ENCODE measurements around the gene CRYBG3.

CRYBG3 gene

DNA sequence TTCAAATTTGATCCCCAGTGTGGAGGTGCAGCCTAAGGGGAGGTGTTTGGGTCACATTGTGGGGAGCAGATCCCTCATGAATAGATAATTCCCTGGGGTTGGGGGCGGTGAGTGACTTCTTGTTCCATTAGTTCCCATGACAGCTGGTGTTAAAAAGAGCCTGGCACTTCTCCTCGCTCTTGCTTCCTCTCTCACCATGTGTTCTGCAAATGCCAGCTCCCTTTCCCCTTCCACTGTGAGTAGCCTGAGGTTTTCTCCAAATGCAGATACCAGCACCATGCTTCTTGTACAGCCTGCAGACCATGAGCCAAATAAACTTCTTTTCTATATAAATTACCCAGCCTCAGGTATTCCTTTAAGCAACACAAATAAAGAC lies 127.3 kb downstream of the CRYBG3 start:
- no peak for DNase-seq

DNA sequence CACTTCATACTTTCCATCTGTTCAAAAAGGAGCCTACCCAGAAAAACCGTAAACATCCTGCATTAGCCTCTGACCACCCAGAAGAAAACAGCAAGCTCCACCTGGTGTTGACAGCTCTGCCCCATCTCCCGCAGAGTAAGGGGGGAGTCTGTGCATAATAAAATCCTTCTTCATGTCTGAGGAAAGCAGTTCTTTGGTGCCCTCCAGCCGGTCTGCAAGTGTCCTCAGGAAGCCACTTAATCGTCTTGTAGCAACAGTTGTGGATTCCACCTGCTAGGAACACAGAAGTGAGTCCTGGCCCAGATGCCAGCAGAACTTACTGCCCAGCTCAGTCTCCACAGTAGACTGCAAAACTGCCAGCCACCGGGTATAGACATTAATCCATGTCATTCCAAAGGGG lies 127.9 kb downstream of the CRYBG3 start:
- DNase-seq = no peak

DNA sequence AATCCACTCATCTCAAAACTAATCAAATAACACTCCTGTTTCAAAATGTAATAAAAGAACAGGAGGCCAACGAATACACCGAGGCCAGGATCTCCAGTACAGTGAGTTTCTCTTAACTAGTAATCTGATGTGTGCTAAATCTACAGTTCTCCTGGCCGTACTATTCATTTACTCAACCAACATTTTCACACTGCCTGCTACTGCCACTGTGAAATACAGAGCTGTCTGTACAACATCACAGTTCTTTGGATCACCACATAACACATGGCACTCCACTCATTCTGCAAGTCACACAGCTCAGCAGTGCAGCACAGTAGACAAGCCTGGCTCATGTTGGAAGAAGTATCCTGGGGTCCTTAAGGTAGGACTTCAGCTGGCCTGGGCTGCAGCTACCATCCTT lies 128.5 kb downstream of the CRYBG3 start:
- DNase-seq = no peak

DNA sequence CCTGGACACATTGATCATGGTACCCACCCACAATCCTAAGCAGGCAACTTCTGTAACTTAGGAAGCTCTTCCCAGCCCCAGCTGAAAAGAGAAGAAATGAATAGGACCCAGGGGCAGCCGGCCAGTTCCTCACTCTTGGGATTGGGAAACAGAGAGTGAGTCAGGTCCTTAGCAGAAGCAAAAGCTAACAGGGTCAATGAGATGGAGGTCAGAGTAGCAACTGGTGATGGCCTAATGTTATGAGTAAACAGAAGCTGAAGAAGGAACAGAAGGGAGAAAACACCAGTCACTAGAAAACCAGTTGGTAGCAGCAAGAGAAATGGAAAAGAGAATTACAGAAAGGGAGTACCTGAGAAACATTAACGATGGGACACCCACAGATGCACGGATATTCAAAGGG lies 130.5 kb downstream of the CRYBG3 start:
- no peak for DNase-seq

DNA sequence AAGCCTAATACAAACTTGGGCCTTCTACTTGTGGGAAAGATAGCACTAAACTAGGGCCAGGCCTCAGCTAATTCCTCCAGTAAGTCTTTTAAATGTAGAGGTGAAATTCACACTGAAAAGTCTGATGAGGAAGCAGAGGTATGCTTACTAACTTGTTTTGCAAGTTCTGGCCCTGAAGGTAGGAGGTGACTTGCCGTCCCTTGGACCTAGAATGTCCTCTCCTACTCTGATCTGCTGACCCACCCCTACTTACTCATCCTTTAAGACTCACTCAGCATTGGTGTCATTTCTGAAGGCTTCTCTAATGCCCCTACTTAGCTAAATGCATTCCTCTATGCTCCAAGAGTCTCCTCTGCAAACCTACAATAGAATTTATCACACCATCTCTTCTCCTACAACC lies 131.1 kb downstream of the CRYBG3 start:
- no peak for DNase-seq

DNA sequence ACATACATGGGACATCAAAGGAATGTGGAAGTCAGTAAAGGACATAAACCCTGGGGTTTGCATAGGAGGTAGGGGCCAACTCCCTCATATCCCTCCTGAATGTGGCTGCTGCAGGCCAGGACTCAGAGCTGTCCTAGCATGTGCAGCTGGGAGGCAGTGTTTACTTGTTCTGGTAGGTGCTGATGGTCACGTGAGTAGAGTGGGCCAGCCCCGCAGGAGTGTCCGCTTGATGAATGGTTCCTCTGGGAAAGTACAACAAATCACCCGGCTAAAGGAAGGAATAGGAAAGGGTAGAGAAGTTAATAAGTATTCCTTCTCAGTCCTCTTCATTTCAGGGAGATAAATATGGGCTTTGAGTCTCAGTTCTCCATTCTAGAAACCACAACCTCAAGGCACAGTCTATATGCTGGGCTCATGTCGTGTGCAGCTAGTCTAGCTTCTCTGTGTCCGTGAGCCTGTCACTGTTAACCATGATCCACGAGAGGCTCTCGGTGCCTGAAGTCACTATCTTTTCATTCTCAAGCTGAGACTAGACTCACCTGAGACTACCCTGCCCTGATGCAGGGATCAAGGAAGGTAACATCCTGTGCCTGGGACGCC lies 132.5 kb downstream of the CRYBG3 start:
- no peak for DNase-seq

DNA sequence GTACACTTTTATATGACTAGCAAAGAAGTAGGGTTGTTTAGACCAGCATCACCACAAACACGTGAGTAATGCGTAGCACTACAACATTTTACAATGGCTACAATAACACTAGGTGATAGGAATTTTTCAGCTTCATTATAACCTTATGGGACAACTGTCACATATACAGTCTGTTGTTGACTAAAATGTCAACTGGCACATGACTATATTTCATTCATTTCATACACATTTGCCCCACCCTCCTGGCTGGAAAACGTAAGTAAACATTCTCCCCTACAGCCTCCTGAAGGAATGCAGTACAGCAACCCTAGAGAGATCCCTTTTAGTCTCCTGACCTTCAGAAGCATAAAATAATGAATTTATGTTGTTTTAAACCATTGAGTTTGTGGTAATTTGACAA lies 134.2 kb downstream of the CRYBG3 start:
- DNase-seq = no peak

DNA sequence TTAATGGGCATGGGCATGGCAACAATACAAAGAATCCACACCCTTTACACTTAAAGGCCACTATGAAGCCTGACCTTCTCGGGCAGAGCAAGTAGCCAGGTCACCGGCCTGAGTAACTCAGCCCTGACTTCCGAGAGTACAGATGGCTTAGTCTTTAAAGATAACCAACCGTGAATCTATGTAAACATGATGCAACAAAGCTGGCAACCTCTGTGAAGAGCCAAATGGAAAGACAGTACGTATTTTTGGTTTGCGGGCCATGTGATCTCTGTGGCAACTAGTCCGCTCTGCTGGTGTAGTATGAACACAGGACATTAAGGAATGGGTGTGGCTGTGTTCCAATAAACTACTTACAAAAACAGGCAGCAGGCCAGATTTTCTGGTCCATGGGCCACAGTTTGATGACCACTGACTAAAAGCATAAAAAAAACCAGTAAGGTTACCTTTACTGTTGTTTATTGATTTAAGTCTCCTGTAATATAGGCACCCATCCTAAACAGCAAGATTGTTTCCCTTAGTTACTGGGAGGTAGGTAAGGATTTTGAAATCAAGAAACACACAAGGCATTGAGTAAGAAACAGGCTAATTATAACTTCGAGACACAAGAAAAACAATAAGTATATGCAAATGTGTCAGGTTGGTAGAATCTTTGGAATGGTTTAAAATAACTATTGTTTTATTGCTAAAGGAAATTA lies 136.0 kb downstream of the CRYBG3 start:
- no peak for DNase-seq

DNA sequence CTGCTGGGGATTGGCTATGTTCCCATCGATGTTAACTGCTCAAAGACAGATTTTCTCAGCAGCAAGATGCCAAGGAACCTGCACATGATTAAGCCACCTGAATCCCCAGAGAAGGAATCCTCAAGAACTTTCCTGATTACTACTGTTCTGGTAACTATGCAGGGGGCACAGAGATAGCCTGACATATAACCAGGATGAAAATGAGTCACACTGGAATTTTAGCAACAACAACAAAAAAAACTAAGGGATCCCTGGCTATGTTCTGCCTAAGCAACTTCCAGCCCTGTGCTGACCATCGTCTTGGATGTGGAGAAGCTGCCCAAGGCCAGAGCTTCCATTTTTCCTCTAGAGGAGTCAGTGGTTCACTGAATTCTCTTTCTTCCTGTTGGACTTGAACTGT lies 136.6 kb downstream of the CRYBG3 start:
- no peak for DNase-seq

DNA sequence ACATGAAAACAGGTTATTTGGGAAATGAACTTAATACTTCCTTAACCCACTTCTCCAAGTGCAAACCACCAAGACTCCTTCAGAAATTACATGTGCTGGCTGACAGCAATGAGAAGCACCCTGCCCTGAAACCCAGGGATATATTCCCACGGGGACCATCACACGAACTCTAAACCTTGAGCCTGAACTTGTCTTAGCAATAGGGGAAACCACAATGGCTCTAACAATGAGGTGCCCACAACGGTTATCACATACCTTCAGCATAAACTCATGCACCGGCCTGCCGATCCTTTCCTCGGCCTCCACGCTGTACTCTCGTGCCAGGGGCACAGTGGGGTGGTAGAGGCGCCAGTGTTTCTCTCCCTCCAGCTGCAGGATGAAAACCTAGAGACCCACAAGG lies 137.0 kb downstream of the CRYBG3 start:
- no peak for DNase-seq

DNA sequence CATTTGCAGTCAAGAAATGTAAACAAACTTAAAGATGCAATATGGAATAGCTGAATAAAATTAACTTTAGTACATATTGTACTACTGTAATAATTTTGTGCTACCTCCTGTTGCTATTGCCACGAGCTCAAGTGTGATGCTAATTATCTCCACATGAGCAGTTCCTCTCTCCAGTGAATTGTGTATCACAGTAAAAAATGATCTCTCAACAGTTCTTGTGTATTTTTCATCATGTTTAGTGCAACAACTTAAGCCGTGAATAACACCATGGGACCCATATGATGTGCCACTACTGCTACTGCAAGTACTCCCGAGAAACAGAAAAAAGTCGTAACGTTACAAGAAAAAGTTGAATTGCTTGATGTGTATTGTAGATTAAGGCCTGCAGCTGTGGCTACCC lies 138.1 kb downstream of the CRYBG3 start:
- DNase-seq = no peak

DNA sequence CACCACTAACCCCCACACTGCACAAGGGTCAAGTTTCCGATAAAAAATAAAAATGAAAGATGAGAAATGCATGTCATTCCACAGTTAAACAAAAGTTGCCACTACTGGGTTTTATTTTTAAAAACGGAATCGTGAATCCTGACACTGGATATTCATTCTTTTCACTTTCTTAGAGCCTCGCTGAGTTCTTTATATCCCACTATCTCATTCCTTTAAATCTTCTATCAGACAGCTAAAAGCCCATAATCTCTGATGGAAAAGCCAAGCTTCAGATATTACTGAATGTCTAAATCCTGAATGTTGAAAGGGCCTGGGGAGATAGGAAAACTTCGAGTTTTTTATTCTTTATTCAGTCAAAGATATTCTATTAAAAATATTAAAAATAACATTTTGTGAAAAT lies 138.7 kb downstream of the CRYBG3 start:
- no peak for DNase-seq

DNA sequence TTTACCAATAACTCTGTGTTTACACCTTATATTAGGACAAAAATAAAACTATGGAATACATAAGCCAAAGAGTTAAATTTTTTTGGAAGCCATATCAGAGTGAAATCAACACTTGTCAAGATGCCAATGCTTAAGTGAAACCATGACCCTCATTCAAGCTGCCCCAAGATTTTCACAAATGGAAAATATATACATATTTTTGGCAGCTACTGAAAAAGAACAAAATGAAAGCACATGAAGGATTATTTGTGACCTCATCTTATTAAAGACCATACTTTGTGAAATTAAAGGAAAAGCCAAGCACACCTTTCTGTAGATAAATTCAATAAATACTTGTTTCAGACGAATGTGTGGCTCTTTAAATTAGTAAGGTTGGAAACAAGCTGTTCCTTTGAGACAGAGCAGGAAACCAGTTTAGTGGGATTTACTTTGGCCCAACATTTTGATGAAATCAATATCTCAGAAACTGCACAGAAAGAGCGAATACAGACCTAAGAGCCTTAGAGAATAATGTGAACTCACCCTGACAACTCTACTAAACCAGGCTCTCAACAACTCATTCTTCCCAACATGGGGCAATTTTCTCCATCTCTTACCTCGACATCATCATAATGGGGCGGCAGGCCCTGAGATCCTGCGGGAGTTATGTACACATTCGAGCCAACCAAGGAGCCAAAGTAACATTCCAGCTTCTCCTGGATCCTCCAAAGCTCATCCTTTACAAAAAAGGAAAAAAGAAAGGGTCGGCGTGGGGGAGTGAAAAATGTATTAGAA lies 139.4 kb downstream of the CRYBG3 start:
- no peak for DNase-seq

DNA sequence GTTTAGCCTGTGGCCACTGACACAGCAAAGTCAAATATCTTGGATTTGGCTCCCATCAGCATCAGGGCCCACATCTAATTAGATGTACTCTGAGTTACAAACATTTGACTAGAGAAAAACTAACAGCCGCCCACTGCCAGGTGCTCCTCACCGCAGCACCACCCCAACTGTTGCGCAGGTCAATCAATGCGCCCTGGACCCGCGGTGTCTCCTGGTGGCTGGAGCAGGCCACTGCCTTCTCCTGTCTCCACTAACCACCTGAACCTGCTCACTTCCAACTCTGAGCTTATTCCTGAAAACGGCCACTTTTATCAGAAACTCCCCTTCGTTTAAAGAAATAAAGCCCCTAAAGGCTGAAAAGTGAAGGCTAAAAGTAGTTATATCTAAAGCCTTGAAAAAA lies 146.2 kb downstream of the CRYBG3 start:
- no peak for DNase-seq

DNA sequence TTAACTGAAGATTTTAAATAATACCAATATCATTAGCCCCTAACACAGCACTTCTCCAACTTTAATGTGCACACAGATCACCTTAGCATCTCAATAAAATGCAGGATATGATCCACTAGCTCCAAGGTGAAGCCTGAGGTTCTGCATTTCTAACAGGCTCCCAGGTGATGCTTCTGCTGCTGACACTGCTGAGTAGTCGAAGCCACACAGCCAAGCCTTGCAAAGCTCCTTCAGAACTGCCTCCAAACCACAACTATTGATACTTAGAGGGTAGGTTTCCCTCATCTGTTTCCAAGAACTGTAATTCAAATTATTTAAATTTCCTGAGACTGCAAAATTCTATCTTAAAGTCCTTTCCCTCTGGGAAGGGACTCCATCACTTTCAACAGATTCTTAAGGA lies 146.6 kb downstream of the CRYBG3 start:
- no peak for DNase-seq

DNA sequence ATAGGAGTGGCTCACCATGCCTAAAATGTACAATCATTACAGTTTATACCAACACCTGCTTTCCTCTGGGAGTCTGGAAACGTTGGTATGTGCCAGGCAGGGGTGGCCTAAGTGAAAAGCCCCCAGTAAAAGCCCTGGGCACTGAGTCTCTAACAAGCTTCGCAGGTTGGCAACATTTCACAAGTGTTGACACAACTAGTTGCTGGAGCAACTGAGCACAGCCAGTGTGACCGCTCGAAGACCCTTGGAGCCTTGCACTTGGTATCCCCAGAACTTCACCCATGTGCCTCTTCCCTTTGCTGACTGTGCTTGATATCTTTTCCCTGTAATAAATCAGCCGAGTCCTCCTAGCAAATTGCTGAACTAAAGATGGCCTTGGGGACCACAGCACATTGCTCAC lies 147.7 kb downstream of the CRYBG3 start:
- no peak for DNase-seq

DNA sequence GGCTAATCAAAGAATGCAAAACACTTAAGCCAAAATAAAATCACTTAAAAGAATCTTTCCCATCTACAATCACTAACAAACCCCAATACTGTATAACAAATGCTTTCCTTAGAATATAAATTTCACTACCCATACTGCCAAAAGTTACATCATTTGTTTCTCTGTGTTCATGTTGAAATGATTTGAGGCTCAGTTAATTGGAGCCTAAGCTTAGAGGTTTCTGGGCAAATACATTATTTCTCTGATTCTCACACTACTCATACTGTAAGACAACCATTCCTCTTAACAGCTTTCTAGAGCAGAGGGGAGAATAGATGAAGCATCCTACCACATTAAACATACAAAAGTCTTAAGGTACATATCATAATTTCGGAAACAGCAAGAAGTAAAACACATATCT lies 148.3 kb downstream of the CRYBG3 start:
- no peak for DNase-seq

DNA sequence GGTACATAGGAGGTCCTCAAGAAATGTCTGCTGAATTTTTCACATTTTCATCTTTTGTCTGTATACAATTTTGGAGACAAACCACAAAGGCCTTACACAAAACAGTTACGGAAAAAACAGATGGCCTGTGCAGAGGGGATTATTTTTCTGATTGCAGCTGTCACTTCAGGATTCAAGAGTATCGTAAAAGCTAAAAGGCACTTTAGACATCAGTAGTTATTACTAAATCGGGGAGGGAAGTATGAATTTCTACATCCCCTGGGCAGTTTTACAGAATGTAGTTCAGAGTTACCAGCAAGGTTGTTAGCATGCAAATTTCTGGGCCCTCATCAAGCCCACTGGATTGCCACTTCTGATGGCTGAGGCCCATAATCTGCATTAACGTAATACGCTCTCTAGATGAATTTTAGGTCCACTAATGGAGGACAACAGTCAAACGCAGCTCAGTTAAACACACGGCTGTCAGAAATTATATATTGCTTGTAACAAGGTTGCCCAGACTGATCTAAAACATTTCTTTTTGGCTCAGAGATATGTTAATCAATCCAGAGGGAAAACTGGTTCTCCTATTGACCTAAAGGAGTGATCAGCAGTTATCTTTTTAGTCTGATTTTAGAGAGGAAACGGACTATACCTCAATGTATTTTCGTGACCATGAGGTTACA lies 149.3 kb downstream of the CRYBG3 start:
- DNase-seq = no peak

DNA sequence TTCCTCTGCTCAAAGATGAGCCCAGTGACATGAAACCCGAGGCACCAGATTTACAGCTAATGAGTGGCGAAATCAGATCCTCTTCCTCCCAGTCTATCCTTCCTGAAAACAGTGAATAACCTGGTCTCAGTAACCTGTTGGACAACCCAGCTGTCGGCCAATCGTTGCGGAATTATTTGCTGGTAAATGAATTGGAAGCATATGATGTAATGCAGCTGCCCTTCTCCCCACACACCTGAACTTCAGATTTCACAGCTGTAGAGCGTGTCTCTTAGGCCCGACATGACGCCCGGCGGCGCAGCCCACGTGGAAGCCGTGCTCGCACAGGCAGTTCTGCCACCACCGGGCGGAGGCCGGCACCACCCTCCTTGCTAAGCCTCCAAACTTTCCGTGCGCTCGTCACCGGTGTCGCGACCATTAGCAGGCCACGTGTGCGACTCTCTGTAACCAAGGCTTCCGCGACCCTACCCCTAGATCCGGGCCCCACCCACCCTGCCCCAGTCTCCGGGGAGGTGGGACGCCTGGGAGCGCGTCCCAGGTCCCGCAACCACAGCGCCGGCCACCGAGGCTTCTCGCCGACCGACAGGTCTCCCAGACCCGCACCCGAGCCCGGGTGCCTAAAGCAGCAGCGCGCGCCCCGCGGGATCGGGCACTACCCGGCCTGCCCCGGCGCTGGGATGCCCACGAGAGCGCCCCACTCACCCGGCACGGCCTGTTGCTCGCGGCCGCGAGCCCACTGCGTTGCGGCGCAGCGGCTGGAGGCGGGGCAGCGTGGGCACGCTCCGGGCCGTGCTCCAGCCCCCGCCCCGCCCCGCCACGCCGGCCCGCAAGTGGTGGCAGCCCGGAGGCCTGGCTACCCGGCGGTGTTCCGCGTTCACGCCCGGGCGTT lies 150.1 kb downstream of the CRYBG3 start, which contains the start of gene RIOX2:
RIOX2 (minus strand) TSS at position 753 of the 889 bp plus-strand sequence. CDS start 4,838 bp downstream, outside the sequence.
- peak; percentile 78 to 82 for DNase-seq

DNA sequence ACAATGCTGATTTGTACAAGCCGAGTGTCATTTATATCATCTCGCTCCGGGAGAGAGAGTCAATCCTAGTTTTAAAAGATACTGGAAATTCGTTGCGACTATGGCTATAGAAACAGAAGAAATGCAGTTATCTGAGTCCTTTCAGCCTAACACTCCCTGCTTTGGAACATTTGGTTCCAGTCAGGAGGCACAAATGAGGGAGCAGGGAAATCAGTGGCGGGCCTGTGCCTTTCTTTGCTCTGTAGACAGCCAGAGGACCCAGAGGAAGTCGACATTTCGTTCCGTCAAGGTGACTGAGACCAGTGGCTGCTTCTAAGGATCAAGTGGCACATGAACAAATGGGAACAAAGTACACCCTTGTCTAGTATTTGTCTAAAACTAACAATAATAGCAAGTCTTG lies 151.2 kb downstream of the CRYBG3 start:
- no peak for DNase-seq

DNA sequence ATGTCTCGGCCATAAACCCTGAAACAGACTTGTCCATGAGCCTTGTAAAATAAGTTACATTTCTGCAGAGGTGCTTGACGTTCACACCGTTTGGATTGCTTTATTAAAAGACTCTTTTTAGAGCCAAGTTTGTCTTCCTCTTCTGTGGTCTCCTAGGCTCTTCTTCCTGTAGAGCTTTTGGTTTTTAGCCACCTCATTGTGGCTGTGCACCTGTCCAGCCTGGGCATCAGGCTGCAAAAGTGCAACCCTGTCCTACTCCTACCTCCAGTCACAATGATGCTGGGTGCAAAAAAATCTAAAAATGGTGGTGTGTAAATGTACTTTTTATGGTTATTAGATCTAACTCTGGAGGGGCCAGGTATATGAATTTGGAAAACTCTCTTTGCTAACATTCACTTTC lies 153.2 kb downstream of the CRYBG3 start:
- DNase-seq = no peak

DNA sequence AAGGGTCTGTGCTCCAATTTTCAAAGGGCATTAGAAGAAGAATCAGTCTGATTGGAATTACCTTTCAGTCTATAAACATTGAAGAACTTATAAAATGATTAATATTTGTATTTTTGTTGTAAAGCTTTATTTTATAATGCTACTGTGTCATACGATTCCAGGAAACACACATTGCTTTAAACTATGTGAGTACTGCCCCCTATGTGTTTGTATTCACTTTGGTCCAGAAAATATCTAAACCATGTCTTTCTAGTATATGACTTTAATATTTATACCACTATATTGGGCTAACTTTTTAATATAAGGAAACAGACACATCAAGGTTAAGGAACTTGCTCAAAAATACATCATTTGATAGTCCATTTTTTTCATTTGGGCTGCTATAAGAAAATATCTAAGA lies 153.7 kb downstream of the CRYBG3 start:
- DNase-seq = no peak

DNA sequence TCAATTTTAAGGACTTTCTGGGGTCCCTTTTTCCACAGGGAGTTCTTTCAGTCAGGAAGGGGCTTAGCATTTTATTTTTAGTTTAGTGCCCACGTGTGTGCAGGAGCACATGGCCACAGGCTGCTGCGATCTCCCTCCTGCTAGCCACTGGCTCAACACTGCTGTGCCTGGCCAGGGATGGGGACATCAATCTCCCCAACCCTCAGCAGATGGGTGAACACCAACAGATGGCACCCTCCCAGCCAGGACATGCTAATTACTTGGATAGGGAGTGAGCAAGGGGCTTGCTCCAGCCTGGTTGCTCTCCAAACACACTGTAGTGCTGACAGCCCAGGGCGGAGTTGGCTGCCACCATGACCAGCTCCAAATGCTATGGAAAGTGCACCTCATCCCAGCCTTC lies 157.8 kb downstream of the CRYBG3 start:
- no peak for DNase-seq

Measured in activated CD4-positive, alpha-beta T cell treated with anti-CD3 and anti-CD28 coated beads, Interleukin-2, amount 50 U/mL, for 4 hours (primary cell).